CD4-positive, alpha-beta T cell treated with Interleukin-15 for 4 hours (primary cell): ENCODE measurements around the gene CGB7.

Experiments
- DNase-seq: peaks from one replicate; pipeline ENCODE4 v3.0.0-alpha.2; 2020; ENCODE audit warnings: low spot score

CGB7 gene

GRCh38 chr19:49016067-49016839 lies 41.3 kb downstream of the CGB7 start:
- no peak for DNase-seq

GRCh38 chr19:49014870-49015255 lies 42.7 kb downstream of the CGB7 start:
- no peak for DNase-seq

GRCh38 chr19:49014123-49014869 lies 43.3 kb downstream of the CGB7 start:
- DNase-seq = no peak

- DNase-seq = no peak
Measured at GRCh38 chr19:49011194-49011593, 46.4 kb downstream of the CGB7 start.

GRCh38 chr19:49010453-49010852 lies 47.1 kb downstream of the CGB7 start:
- no peak for DNase-seq

- no peak for DNase-seq
Measured at GRCh38 chr19:49009828-49010227, 47.7 kb downstream of the CGB7 start.

- DNase-seq = no peak
Measured at GRCh38 chr19:49006905-49007304, 50.6 kb downstream of the CGB7 start.

- no peak for DNase-seq
Measured at GRCh38 chr19:49004964-49005614, 52.5 kb downstream of the CGB7 start.
